Activated T-cell treated with anti-CD3 and anti-CD28 coated beads for 1 hour (primary cell): ENCODE results near the gene PPP3CA.
"Not testable (repeated sequence)": the region's sequence is repeated elsewhere in the genome, so short reads cannot be mapped to it uniquely, and the experiment has no call there.

Experiments used
- DNase-seq: peaks from one replicate; pipeline ENCODE4 v3.0.0-alpha.2; 2020; ENCODE audit warnings: low read depth

Gene PPP3CA

DNA sequence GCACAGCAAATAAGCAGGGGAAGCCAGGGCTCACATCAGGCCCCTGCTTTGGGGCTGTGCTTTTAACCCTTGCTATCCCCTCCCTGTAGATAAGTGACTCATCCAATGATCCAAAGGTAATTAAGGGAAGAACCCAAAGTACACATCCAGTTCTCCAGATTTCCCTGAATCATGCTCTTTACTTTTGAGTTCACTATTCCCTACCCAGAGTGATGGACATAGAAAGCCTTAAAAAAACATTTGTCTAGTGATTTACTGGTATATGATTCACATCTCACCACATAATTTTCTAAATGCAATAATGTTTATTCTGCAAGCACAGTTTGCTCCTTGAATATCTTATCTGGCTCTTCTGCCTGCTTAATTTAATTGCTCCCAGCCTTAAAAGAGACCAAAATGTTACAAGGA, 136.2 kb downstream of the PPP3CA start:
- no peak for DNase-seq

DNA sequence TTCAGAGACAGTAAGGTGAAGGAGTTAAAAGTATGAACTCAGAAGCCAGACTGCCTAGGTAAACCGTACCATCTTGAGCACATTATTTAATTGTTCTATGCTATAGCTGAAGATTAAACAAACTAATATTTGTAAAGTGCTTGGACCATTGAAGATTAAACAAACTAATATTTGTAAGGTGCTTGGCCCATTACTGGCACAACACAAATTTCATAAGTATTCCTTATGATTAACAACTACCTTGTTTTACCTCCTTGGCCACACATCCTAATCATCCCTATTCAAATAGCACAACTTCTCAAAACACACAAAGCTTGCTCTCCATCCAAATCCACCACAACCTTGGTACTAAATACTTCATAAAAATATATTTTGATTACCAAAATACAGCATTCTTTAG, 137.0 kb downstream of the PPP3CA start:
- no peak for DNase-seq

DNA sequence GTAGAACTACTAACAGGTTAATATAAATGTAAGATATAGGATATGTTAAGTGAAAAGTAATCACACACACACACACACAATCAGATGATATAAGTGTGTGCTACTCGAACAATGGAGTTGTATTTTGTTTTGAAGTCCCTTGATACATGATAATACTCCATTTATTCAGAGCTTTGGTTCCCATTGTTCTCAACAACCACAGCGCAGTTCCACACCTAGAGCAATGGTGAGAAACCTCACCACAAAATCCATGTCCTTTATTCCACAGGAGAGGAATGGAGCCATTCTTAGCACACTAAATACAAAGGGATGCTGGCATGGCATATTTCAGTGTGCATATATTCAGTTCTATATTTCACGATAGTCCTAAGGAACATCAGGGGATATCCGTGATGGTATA, 139.2 kb downstream of the PPP3CA start:
- no peak for DNase-seq

DNA sequence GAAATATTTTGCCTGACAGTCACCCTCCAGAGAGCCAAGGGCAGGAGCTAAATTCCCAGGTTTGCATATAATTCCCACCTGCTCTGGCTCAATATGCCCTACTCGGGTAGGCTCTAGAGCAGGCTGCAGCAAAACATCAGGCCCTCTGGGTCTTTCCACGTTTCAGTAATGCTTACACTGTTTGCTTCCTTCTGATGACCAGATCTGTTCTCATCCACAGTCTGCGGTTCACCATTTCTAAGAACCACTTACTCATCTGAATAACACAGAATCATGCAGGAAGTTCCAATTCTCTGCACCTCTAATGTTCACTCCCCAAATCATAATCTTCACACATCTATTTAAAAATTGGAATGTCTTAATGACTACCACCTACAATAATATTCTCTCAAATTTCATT, 141.4 kb downstream of the PPP3CA start:
- no peak for DNase-seq

DNA sequence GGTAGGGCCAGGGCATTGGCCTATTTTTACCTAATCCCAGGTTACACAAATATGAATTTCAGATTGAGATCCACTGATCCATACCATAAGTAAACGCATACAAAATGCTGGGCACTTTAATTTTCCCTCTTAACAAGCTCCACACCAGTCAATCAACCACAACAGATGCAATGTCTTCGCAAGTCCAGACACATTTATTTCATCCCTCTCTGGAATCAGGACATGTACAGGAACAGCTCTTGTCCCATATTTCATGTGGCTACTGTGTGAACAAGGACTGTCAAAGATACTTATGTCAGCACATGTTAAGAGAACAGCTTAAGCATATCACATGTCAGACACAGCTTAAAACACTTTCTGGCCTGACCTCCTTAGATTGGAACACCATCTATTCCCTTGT, 145.9 kb downstream of the PPP3CA start:
- no peak for DNase-seq

DNA sequence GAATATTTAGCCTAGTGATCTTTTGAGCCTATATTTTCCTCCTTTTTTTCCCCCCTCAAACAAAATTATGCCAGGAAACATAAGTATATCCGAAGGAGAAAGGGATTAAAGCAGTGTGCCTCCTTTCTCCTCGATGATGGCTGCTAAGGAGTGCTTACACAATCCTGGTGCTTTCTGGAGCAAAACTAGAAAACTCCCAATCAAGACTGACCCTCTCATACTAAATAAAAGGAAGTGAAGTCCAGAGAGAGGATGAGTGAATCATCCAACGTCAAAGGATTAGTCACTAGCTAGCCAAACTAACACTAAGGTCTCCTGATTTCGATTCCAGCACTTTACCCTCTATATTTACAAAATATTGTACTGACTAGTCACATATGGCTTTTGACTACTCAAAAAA, 146.8 kb downstream of the PPP3CA start:
- DNase-seq: no peak

DNA sequence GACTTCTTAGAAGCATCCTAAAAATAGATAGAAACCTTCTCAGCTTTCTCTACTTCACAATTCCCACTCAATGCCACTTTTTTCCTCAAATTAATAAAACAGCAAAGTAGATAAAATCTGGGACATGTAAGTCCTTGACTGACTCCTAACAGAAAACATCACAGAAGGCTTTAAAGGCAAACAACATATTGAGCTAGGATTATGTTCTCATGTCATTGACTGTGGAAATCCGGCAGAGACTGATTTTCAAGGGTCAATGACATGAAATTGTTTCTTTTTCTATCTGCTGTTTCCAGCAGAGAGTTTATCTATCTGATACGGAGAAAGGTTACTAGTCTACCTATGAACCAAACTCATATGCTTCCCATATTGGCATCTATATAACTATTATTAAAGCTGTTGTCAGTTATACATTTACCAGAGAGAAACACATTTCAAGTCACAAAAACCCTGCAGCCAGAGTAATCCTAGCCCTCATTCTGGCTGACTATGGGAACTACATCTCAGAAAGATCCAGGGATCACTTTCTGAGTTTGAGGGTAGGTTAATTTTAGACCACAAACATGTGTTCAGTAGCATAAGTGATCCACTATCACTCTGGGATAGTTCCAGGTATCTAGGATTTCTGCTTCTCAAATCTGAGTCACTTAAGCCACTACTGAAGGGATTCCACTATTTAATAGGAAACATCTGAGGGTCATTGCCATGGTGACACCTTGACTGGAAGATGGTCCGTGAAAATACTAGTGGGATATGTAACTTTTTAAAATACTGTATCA, 147.6 kb downstream of the PPP3CA start:
- no peak for DNase-seq

DNA sequence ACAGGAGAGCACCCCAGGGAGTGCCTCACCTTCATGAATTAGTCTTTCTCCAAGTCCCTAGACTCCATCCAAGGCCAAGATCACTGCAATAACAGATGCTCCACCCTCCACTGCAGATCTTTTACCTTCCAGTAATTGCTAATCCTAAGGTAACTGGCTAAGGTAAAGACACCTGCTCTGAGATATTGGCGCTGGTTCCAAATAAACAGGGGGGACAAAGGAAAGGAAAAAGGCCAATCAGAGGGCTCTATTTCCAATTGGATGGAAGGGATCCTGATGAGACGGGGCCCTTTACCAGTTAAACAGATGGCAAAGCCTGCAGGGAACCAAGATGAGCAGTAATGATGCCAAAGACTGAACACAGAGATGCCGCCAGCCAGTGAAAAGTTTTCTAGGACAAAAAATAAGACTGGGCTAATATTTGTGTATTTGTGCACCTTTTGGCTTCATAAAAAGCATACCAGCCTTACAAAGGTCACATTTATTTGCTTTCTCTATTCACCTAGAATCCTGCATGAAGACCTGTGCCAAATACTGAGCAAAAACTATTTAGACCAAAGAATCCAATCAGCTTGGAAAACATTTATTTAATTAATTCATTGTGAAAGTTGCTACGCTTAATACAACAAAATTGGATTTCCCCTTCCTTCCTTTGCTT, 148.5 kb downstream of the PPP3CA start:
- DNase-seq: no peak

DNA sequence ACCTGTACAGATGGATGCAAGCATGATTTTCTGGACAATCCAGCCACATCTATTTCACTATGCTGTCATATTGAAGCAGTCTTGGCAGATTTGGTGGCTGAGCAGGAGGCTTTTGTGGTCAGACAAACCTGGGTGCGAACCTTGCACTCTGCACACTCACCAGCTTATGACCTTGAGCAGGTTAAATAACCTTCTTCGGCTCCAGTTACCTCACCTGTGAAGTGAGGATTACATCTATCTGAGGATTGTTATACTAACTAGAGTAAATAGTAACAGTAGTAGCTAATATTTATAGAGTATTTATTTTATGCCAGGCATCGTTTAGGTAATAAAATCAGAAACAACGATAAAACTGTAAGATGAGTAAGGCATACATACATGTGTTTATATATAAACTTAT, 150.0 kb downstream of the PPP3CA start:
- DNase-seq: no peak

DNA sequence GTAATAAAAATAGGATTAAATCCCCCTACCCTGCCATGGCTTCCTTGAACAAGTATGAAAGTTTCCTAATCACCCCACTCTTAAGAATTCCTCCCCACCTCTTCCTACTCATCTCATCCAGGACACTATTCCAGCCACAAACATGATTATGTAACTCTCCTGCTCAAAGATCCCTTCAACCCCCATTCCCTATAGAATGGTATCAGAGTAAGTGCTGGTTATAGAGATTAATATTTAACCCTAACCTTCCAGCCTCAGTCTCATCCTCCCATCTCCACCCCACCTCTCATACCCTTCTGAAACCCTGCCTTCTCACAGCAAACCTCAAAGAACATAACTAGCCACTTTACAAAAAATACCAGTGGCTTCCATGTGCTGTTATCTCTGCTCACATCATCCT, 155.1 kb downstream of the PPP3CA start:
- DNase-seq: no peak

DNA sequence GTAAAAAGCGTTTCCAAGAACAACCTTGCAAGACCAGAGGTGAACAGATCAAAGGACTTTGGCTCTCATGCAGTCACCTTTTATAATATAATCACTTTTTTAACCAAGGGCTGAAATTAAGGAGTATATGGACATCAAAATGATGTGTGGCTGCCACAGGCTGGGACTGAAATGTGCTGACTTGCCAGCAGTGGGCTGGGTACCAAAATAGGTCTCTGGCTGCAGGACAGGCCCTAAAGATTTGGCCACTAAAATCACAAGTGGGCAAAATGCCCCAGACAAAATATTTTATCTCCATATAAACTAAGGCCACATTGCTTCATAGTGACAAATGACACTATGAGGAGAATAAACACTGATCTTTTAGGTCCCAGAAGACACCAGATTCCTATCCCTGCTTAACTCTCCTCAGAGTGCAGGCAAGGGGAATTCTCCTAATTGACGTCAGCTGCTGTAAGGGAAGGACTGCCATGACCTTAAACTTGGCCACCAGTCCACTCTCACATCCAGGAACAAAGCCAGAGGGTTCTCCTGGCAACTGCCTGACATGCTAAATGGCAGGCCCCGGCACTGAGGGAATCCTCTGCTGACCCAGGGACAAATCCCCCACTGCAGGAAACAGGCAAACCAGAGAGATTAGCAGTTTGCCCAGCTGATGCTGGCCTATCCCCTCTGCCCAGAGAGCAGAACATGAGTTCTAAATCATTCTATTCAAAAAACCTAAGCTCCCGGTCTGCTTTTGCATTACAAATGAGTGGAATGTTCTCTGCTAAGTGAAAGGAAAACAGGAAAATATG, 155.8 kb downstream of the PPP3CA start:
- no peak for DNase-seq

DNA sequence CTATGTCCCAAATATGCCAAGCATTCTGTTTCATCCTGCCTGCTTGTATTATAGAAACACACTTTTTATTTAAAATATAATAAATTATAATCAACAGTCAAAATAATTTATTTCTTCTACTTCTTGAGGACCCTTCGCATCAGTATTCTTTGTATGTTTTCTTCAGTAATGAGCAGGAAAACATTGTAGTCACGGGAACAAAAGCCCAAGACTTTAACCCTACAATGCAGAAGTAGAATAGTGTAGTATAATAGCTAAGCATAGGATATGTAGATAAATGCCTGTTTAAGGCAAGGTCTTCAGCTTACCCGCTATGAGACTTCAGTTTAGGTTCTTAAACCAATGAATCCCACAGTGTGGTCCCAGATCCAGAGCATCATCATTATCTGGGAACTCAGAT, 156.6 kb downstream of the PPP3CA start:
- no peak for DNase-seq

DNA sequence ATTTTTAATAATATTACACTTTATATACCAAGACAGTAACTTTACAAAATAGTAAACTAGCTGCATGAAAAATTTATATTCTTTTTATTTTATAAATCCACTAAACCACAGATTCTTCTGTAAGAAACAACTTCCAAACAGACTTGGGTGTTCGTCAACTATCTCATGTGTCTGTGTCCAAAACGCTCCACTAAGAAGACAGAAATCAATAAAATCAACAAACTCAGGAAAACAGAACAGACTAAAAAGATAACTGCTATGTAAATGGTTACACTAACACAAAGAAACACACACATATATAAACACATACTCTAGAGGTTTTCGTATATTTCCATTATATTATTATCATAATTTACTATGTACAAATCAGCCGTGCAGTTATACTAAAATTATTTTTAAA, 158.4 kb downstream of the PPP3CA start:
- DNase-seq: no peak

DNA sequence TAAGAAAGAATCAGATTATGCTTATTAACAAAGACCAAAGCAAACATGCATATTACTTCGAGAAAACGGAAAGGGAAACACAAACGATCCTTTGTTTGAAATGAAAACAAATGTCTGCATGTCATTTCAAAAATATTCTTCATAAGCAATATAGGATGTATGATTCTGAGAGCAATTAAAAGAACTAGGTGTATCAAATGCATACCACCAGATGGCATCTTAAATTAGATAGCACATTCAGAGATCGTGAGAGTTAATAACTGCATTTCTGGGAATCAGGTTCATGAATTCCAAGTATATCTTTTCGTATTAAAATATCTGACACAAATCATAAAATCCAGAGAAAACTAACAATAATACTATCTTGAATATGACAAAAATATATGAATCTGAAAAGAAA, 159.5 kb downstream of the PPP3CA start:
- no peak for DNase-seq

DNA sequence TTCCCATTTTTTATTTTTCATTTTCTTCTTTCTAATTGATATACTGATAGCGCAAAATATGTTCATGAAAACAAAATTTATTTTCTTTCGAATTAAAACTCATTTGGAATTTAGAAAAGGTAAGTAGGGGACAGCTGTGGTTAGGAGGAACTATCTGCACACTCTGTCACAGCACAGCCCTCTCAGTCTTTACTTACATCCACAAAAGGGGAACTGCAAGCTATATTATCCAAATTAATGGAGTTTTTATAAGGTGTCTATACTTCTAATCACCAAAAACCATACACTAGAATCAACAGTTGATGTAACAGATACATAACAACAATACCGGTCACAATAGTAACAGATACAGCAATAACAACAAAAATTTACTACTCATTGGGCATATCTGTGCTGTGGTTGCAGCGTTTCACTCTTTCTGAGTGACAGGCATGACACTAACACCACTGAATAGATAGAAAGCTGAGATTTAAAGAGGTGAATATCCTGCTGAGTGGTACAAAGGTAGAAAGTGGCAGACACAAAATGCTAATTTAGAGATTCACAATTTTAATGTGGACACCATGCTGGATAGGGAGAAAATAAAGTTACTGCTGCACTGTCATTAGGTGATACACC, 160.7 kb downstream of the PPP3CA start:
- DNase-seq: no peak

DNA sequence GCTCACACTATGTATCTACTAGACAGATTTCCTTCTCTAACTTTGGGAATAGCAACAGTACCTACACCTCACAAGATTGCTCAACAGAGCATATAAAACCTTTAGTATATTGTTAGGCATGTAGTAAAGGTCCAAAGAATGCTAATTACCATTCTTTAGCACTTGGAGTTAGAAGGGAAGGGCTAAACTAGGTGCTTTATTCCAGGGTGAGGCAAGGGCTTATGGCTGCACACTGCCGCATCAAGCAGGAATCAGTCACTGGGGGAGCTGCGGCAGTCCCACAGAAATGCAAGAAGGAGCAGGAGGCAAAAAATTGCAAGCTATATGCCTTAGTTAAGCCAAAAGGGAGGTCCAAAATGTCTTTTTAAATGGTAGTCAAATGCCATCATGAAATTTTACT, 162.7 kb downstream of the PPP3CA start:
- DNase-seq: no peak

DNA sequence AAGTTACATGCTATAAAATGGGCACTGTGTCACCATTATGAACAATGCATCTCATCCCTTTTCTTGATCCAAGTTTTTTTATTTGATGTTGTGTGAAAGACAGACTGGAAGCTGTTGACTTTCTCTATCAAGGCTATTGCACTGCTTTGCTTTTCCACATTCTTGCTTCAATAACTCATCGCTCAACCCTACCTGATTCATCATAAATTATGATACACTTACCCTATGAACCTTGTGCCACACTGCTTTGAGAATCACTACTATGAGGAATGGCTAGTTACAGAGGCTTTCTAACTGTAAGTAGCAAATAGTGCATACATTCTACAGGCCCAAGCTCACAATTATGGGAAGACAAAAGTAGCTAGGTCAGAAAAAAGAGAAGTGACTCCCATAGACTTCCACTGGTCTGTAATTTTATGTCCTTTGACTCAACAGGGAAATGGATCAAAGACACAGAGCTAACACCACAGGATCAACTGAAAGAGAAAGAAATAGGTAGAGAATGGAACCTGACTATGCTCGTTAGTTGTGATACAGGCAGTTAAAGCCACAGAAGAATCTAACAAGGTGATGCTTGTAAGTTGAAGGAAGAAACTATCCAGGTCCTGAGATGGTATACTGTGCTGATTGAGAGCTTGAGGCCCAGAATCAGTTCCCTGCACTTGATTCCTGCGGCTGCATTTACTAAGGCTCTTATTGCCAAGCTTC, 163.5 kb downstream of the PPP3CA start:
- DNase-seq: no peak

DNA sequence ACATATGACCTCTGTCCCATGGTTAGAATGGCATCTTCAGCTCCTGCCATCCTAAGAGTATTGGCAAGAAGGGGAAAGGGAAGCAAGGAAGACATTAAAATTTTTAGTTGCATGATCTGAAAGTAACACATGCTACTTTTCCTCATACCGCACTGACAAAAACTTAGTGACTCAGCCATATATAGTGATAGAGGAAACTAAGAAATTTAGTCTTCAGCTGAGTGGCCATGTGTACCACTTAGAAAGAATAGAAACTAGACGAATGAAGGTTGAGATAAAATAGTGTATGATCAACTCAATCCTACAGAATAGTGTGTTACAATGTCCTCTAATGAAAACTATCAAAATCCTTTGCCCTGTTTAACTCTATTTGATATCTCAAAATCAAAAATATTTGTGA, 164.1 kb downstream of the PPP3CA start:
- no peak for DNase-seq

DNA sequence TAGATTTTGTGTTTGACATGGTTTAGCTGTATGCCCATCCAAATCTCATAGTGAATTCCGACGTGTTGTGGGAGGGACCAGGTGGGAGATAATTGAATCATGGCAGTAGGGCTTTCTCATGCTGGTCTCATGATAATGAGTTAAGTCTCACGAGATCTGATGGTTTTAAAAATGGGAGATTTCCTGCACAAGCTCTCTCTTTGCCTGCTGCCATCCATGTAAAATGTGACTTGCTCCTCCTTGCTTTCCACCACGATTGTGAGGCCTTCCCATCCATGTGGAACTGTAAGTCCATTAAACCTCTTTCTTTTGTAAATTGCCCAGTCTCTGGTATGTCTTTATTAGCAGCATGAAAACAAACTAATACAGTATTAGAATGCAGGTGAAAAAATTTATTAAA, 164.6 kb downstream of the PPP3CA start:
- DNase-seq: not testable (repeated sequence)

DNA sequence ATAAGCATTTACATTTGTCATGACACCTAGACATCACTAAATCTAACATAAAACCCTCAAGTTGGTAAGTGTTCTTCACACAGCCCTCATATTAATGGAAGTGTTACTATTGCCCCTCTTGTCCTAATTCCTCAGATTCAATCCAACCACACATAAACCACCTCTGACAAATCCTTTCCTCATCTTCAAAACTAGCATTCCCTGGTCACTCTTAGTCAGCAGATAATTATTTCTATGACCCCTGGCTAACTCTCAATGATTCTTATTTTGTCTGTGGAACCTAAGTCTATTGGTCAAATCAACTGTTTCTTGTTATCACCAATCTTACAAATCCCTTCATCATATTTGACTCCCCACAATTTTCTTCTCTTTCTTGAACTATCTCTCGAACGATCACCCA, 168.6 kb downstream of the PPP3CA start:
- no peak for DNase-seq

DNA sequence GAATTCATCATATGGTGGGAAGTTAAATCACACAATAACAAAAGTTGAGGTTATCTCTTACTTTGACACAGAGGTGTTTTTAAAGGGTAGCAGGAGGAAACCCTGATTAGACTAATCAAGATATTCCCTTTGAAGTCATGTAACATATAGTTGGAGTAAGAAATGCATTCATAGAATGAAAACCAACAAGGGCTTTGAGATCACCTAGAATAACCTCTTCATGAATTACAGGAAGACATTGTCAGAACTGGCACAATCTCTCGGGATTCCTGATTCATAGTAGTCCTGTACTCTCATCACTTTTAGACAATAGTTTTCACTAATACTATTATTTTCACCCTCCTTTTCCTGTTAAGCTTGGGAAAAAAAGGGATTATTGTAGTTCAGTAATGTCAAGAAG, 170.2 kb downstream of the PPP3CA start:
- no peak for DNase-seq
